GM21825 (cell line): ENCODE data around the gene C1QBP.
"Not testable (repeated sequence)": the region's sequence is repeated elsewhere in the genome, so short reads cannot be mapped to it uniquely, and the experiment has no call there.

Source experiments
- ATAC-seq: cut with Tn5 transposase; IDR thresholded peaks from one replicate; pipeline ENCODE4 v1.9.1; 2021; ENCODE audit warnings: mild to moderate bottlenecking, moderate library complexity; ENCODE audit not compliant: unreplicated experiment

C1QBP gene

GRCh38 chr17:5434984-5435383 lies 4.0 kb downstream of the C1QBP start:
- no peak for ATAC-seq

DNA sequence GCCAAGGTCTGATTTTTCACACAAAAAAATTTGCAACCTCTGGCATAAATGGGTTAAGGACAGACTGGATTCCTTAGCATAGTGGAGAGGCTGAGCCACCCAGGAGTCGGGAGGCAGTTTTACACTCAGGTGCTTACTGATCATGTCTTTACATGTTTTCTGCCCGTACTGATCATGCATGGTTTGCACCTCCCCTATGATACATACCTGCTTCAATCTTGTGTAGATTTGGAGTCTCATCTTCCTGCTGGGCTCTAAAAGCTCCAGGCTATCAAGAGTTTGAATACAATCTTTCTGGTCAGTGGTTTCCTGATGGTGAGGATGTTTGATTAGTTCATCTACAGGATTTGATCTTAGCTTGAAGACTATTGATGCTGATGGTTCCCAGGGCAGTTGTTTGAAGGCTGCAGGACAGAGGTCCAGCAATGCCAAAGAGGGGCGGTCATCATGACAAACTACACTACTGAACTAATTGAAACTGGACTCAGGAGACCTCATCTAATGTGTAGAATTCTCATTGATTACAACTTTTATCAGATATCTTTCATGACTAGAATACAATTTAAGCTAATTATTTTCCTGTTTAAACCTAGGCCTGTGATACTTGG lies 6.9 kb downstream of the C1QBP start:
- ATAC-seq, result no peak

DNA sequence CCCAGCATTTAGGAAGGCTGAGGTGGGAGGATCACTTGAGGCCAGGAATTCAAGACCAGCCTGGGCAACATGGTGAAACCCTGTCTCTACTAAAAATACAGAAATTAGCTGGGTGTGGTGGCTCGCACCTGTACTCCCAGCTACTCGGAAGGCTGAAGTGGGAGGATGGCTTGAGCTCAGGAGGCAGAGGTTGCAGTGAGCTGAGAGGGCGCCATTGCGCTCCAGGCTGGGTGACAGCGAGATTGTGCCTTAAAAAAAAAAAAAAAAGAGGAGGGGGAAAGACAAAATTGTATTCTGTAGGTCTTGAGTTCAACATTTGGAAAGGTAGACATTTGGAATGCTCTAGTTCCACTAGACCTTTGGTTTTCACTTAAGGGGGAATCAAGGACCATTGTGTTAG lies 7.7 kb downstream of the C1QBP start:
- not testable (repeated sequence) for ATAC-seq

GRCh38 chr17:5430413-5430999 lies 8.4 kb downstream of the C1QBP start:
- no peak for ATAC-seq

GRCh38 chr17:5429191-5429887 lies 9.6 kb downstream of the C1QBP start:
- ATAC-seq, result no peak

DNA sequence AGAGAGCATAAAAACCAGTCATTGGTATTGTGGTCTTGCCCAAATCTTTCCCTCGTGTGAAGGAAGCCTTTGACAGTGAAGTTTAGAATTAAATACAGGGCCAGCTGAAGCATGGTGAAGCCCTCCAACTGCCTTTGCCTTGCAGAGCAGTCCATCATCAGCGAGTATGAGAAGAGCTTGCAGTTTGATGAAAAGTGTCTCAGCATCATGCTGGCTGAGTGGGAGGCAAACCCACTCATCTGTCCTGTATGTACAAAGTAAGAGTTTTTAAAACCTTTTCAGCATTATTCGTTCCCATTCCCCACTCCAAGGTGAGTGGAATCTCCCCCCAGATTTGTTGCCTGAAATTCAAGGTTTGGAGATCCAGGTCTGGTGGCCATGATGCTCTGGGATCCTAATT lies 13.1 kb downstream of the C1QBP start:
- ATAC-seq, result no peak

- no peak for ATAC-seq
Measured at GRCh38 chr17:5424909-5425308, 14.0 kb downstream of the C1QBP start.

- ATAC-seq, result no peak
Measured at GRCh38 chr17:5422505-5422904, 16.4 kb downstream of the C1QBP start.

- ATAC-seq, result peak; percentile 48
Measured at GRCh38 chr17:5419959-5420653, 18.8 kb downstream of the C1QBP start, which contains the start of gene RPAIN. TSS of gene RPAIN (plus strand) at chr17:5420182. CDS start at chr17:5420211, 29 bp downstream.

DNA sequence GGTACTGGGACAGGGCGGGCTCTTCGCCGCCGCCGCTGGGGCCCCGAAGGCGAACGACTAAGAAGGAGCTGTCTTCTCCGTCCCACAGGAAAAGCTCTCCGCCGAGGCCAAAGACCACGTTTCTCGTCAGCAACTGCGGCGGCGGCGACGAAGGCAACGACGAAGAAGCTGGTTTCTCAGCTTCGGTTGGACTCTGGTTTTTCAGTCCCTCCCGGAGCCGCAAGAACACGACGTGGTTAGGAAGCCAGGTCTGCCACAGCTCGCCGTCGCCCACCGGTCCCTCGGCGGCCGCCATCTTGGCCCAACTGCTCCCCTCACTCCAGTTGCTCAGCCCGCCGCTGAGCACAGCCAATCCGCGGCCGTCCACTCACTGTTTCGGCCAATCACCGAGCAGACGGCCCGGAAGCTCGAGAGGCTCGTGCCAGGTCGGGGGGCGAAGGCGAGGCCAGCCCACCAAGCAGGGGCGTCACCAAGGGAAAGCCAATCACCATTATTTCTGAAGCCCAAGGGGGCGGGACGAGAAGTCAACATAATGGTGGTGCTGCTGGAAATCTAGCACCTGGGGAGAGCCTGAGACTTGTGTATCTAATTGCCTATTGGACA lies 19.5 kb downstream of the C1QBP start, which contains the start of gene NUP88:
TSS of gene NUP88 (minus strand) at position 307 of the 603 bp plus-strand sequence. CDS start at position 295, 12 bp downstream.
- ATAC-seq, result peak; percentile 86

DNA sequence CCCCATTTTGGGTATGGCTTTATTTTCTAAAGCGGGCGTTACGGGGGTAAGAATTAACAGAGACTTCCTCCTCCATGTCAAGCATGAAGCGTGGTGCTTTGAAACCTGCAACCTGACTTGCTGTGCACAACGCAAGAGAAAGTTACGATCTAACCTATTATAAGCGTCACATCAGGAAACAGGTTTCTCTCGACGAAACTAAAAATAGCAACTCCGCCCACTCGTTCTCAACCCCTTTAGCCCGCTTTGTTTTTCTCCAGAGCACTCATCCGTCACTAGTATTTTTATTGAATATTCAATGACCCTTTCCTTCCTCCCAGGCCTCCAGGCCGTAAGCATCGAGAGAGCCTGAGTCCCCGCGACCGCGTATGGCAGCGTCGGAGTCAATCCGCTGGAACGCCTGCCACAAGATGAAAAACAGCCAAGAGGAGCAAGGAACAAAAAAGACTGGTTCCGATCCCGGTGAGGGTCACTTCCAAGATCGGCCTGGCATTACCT lies 20.0 kb downstream of the C1QBP start:
- ATAC-seq, result peak; percentile 30

DNA sequence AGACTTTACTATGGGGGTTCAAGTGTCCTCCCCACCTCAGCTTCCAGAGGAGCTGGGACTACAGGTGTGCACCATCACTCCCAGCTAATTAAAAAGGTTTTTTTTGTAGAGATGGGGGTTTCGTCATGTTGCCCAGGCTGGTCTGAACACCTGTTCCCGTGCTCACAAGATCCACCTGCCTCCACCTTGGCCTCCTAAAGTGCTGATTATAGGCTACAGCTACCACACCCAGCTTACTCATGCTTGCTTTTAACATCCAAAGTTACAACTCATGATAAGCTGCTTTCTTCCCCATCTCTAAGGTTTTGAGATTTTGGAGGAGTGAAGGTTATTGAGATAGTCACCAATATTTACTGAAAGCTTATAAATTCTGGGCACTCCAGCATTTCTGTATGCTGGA lies 22.1 kb downstream of the C1QBP start:
- ATAC-seq, result no peak

DNA sequence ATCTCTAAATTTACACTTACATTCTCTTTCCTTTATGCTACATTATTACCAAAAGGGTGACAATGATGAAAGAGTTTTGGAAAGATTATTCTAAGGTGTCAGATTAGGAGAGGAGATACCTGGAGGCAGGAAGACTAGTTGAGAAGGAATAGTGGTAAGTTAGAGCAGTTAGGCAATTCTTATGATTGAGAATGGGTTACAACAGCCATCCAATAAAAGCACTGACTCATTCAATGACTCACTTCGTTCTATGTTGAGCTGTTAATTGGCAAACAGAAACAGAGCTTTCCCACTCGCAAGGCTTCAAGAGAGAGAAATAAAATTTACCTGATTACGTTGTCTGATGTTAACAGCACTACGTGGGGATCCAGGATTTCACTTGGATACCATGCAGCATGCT lies 25.3 kb downstream of the C1QBP start:
- ATAC-seq, result no peak

DNA sequence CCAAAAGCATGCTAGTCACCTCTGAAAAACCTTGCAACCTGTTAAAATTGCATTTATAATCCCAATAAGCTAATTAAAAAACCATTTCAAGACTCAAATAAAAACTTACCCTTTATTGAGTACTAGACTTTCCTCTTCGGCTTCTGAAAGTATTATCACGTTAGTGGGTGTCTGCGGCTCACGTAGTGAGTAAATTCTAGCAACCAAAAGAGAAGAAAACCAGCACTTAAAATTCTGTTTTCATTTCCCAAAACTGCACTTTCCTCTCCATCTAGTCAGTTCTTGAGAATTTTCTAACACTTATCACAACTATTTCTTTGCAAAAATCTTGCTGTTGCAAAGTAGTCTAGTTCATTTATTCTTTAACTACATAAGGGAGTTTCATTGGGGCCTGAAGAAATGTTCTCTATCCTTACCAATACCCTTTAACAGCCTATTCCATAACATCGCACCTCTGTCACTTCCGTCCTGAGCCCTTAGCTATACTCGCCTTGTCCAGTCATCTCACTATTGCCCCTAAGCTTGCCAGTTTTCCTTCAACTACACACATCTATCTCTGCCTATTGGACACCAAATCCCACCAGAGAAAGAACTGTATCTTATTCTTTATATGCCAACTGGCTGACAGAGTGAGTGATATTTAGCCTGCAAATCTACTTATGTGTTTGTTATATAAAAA lies 28.2 kb downstream of the C1QBP start:
- ATAC-seq, result no peak

DNA sequence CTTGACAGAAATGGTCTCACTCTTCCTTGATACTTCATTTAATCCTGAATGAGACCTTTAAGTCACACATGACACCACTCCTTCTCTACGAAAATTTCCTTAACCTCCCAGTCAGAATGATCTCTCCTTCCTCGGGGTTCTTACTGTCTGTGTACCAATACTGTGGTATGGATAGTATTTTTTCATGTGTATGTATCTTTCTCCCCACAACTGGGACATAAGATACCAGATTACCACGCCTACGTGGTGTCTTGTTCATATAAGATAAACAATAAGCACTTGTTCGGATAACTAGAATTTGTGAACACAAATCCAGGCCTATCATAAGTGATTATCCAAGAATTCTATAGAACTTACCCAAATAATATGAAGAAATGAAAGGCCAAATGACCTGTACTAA lies 30.8 kb downstream of the C1QBP start:
- ATAC-seq, result no peak

GRCh38 chr17:5405400-5405799 lies 33.6 kb downstream of the C1QBP start:
- no peak for ATAC-seq

DNA sequence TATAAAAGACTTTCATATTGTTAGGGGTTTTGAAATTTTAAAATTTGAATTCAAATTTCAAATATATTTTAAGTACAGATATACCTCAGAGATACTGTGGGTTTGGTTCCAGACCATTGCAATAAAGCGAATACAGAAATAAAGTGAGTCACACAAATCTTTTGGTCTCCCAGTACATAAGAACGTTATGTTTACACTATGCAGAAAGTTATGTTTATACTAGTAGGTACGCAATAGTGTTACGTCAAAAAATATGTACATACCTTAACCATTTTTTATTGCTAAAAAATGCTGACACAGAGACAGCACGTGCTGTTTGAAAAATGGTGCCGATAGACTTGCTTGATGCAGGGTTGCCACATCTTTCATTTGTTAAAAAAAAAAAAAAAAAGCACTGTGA lies 39.2 kb downstream of the C1QBP start:
- ATAC-seq, result no peak

DNA sequence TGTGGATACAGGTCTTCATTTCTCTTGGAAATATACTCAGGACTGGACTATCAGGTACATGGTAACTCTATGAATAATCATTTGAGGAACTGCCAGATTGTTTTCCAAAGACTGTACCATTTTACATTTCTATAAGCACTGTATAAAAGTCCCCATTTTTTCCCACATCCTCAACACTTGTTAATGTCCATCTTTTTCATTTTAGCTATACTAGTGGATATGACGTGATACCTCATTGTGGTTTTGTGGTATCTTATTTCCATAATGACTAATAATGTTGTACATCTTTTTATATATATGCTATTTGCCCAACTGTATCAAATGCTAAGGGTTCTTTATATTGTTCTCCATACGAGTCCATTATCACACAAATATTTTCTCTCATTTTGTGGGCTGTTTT lies 42.3 kb downstream of the C1QBP start:
- ATAC-seq, result no peak

DNA sequence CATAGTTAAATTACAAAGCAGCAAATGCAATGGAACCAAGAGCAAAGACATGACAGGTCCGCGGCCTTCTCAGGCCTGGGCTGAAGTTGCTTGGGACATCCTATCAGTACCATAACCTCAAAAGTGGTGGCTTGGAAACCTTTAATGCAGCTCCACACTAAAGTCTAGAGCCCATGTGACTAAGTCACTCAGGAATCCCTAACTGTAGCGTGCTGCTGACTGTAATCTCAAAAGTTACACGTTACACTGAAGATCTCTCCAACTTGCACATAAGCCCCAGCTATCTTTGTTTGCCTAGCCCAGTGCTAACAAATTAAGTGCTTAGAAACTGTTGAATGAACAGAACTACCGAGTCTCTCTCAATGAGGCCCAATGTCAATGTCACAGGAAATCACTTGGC lies 47.3 kb downstream of the C1QBP start:
- ATAC-seq, result no peak
